NT2/D1 (cell line): ENCODE data around the gene HABP2.

ENCODE experiments used
- DNase-seq: peaks from one replicate; pipeline ENCODE4 v3.0.0-alpha.2; 2011; ENCODE audit warnings: low read depth, low spot score
- H3K27me3 ChIP-seq: 2 replicates; pipeline ENCODE4 v1.6.0; 2011; ENCODE audit warnings: mild to moderate bottlenecking; ENCODE audit not compliant: insufficient read length, insufficient read depth
- H3K36me3 ChIP-seq: 2 replicates; pipeline ENCODE4 v1.6.1; 2011; ENCODE audit warnings: mild to moderate bottlenecking, low read length, mixed read lengths; ENCODE audit not compliant: insufficient read depth, insufficient read length
- H3K4me1 ChIP-seq: 2 replicates; pipeline ENCODE4 v1.5.1; 2011; ENCODE audit not compliant: insufficient read depth, insufficient read length
- H3K4me3 ChIP-seq: 2 replicates; pipeline ENCODE4 v1.5.1; 2011; ENCODE audit warnings: low read depth; ENCODE audit not compliant: insufficient read length
- H3K9ac ChIP-seq: 2 replicates; pipeline ENCODE4 v1.6.0; 2011; ENCODE audit warnings: low read depth; ENCODE audit not compliant: insufficient read length
- H3K9me3 ChIP-seq: 2 replicates; pipeline ENCODE4 v1.5.1; 2011; ENCODE audit warnings: mild to moderate bottlenecking, low read length; ENCODE audit not compliant: insufficient read depth
- SUZ12 ChIP-seq: IDR thresholded peaks from 2 replicates; pipeline ENCODE4 v1.6.1; 2011; ENCODE audit not compliant: insufficient read length, insufficient read depth; ENCODE audit errors: extremely low read depth
- YY1 ChIP-seq: IDR thresholded peaks from 2 replicates; pipeline ENCODE4 v1.6.1; 2011; ENCODE audit not compliant: insufficient read length, insufficient read depth
- ZNF274 ChIP-seq: IDR thresholded peaks from 2 replicates; pipeline ENCODE4 v1.6.1; 2011; ENCODE audit warnings: mild to moderate bottlenecking, low read depth, low read length

HABP2 gene

GRCh38 chr10:113563306-113564088 lies 10.6 kb downstream of the HABP2 start:
- no peak for TF ChIP-seq SUZ12
- TF ChIP-seq YY1 = no peak
- no peak for TF ChIP-seq ZNF274
- H3K9ac ChIP-seq = no peak overlapping the region

GRCh38 chr10:113565364-113565763 lies 12.5 kb downstream of the HABP2 start:
- Histone ChIP-seq H3K9me3 (0 out of 2 replicates have a peak, but pooled peaks cover 3% of the 10 kb centered on the region), H3K4me1 (peaks cover under 1% of the 10 kb centered on the region), H3K27me3 (peaks cover 21% of the 10 kb centered on the region), H3K9ac (no peak overlapping the region), H3K36me3 (no peaks in the 10 kb centered on the region), H3K4me3 (no peak overlapping the region)
- no peak for TF ChIP-seq SUZ12
- no peak for TF ChIP-seq ZNF274
- no peak for TF ChIP-seq YY1
- peak; percentile 13 for DNase-seq

More at GRCh38 chr10:113563306-113564088, 10.6 kb downstream of the HABP2 start:
- DNase-seq = peak; percentile 63
- Histone ChIP-seq H3K4me3 (no peak overlapping the region), H3K9me3 (0 out of 2 replicates have a peak, but pooled peaks cover 5% of the 10 kb centered on the region), H3K36me3 (no peaks in the 10 kb centered on the region), H3K4me1 (peaks cover 10% of the 10 kb centered on the region), H3K27me3 (peaks cover 29% of the 10 kb centered on the region)

GRCh38 chr10:113566888-113567287 lies 14.0 kb downstream of the HABP2 start:
- H3K4me3 ChIP-seq = no peak overlapping the region
- TF ChIP-seq SUZ12 (no peak), ZNF274 (no peak), YY1 (no peak)
- H3K27me3 ChIP-seq = peaks cover 6% of the 10 kb centered on the region
- no peaks in the 10 kb centered on the region for H3K9me3 ChIP-seq
- no peak for DNase-seq
- no peaks in the 10 kb centered on the region for H3K4me1 ChIP-seq
- H3K9ac ChIP-seq = no peak overlapping the region
- no peaks in the 10 kb centered on the region for H3K36me3 ChIP-seq

GRCh38 chr10:113569576-113569975 lies 16.7 kb downstream of the HABP2 start:
- TF ChIP-seq YY1 (no peak), ZNF274 (no peak), SUZ12 (no peak)
- H3K9me3 ChIP-seq = no peaks in the 10 kb centered on the region
- H3K4me1 ChIP-seq = no peaks in the 10 kb centered on the region
- no peaks in the 10 kb centered on the region for H3K36me3 ChIP-seq
- no peak overlapping the region for H3K9ac ChIP-seq
- no peak for DNase-seq
- no peaks in the 10 kb centered on the region for H3K27me3 ChIP-seq
- H3K4me3 ChIP-seq = no peak overlapping the region

- Histone ChIP-seq H3K4me3 (no peak overlapping the region), H3K27me3 (no peaks in the 10 kb centered on the region)
- no peak for DNase-seq
Measured at GRCh38 chr10:113572520-113573290, 19.9 kb downstream of the HABP2 start.

GRCh38 chr10:113573368-113573767 lies 20.5 kb downstream of the HABP2 start:
- Histone ChIP-seq H3K27me3 (no peaks in the 10 kb centered on the region), H3K4me3 (no peak overlapping the region), H3K4me1 (no peaks in the 10 kb centered on the region), H3K9me3 (no peaks in the 10 kb centered on the region), H3K9ac (no peak overlapping the region), H3K36me3 (no peaks in the 10 kb centered on the region)
- TF ChIP-seq YY1 (no peak), SUZ12 (no peak), ZNF274 (no peak)
- DNase-seq = no peak

More at GRCh38 chr10:113572520-113573290, 19.9 kb downstream of the HABP2 start:
- no peak overlapping the region for H3K9ac ChIP-seq
- H3K4me1 ChIP-seq = no peaks in the 10 kb centered on the region
- no peaks in the 10 kb centered on the region for H3K9me3 ChIP-seq
- H3K36me3 ChIP-seq = no peaks in the 10 kb centered on the region
- TF ChIP-seq YY1 = no peak
- no peak for TF ChIP-seq SUZ12
- TF ChIP-seq ZNF274 = no peak

- Histone ChIP-seq H3K9me3 (no peaks in the 10 kb centered on the region), H3K4me3 (no peak overlapping the region), H3K27me3 (no peaks in the 10 kb centered on the region), H3K36me3 (no peaks in the 10 kb centered on the region), H3K9ac (no peak overlapping the region), H3K4me1 (no peaks in the 10 kb centered on the region)
- DNase-seq = no peak
- TF ChIP-seq SUZ12 (no peak), YY1 (no peak), ZNF274 (no peak)
Measured at GRCh38 chr10:113576852-113577251, 24.0 kb downstream of the HABP2 start.
